HK-2 (cell line): ENCODE data around the gene RNF166.
A peak's percentile ranks its signal among the peaks of the same experiment; 100 is the strongest.

Experiments
- DNase-seq: peaks from one replicate; pipeline ENCODE4 v3.0.0-alpha.2; 2018; ENCODE audit not compliant: unreplicated experiment

Gene RNF166

DNA sequence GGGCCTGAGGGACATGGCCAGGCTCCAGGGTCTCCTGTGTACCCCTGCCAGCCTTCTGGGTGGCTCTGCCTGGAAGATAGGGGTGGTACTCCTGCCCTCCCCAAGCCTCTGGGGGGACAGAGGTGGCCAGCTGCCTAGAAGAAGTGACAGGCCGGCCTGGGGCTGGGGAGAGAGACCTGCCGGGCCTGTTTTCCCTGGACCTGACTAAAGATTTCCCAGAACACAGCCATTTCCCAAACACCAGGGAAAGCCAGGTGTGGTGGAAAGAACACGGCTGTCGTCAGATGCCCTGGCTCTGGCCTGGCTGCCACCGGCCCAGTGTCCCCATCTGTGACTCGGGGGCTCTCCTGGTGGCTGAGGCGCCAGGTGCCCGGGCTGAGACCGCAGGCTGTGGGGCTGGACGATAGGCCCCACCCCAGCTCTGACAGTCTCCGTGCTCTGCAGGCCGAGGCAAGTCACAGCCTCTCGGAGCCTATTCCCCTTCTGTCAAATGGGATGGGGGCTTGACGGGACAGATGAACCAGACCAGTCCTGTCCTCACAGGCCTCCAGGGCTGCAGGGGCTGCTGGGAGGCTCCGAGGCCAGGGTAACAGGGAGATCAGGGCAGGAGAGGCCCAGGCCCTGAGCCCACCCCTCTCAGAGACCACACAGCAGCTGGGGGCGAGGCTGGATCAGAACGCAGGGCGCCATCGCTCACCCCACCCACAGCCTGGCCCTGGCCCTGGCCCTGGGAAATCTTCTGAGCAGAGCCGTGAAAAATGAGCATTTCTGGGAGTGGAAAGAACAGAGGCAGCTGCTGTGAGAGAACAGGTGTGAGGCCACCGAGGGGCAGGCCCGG, 33.1 kb upstream of the RNF166 start:
- no peak for DNase-seq

GRCh38 chr16:88738151-88739084, 32.2 kb upstream of the RNF166 start:
- no peak for DNase-seq

GRCh38 chr16:88737298-88738150, 31.3 kb upstream of the RNF166 start:
- DNase-seq: peak; percentile 69

DNA sequence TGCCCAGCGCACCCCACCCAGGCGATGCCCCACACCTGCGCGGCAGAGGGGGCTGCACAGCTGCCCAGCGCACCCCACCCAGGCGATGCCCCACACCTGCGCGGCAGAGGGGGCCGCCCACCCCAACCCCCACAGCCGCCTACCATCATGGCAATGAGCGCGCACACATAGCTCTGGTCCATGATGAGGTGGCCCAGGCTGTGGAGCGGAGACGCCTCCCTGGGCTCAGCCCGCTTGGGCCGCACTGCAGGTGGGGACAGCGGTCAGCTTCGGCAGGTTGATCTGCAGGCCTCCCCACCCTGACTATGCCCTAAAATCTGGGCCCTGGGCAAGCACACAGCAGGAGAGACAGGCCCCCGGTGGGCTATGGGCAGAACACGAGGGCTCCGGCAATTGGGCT, 30.3 kb upstream of the RNF166 start:
- no peak for DNase-seq

GRCh38 chr16:88736088-88736487, 29.9 kb upstream of the RNF166 start:
- no peak for DNase-seq

- DNase-seq: no peak
These were observed 29.4 kb upstream of the RNF166 start for GRCh38 chr16:88735616-88736015.

DNA sequence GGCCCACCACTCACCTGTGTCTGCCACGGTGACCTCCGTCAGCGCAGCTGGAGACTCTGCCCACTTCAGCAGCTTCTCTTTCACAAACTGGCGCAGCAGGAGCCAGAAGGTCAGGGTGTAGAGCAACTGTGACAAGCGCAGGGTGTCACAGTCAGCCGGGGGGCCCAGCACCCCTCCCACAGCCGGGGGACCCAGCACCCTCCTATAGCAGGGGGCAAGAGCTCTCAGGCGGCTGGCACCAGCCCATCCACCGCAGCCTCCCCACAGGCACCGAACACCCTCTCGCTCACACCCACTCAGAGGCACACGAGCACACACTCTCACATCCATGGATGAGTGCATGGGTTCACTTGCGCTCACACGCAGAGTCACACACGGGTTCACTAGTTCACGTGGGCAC, 28.9 kb upstream of the RNF166 start:
- no peak for DNase-seq

- DNase-seq: no peak
These were observed 28.1 kb upstream of the RNF166 start for GRCh38 chr16:88734361-88734728.

DNA sequence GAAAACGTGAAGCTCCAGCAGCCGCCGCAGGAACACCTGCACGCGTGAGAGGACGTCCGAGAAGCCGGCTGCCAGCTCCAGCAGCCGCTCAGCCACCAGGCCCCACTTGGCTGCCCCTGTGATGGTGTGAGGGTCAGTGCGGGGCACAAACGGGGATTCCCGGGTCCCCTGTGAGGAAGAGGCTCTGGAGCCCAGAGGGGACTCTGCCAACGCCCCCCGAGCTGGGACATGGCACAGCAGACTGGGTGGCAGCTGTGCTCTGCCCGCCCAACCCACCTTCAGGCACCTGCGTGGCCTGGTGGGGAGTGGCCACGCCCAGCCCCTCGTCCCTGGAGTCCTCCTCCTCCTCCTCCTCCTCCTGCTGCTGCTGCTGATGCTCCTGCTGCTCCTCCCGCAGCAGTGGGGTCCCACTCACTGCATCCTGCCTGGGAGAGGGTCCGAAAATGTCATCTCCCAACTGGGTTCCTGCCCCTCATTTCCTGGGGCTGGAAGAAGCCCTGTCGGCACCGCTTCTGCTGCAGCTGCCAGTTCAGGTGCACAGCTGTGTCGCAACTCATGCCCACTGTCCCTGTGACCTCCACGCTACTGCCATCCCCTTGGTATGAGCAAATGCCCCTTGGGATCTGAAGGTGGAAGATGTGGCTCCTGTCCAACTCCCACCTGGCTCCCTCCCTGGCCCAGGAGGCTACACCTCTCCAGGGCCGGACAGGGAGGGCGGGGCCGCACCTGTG, 27.6 kb upstream of the RNF166 start:
- no peak for DNase-seq

DNA sequence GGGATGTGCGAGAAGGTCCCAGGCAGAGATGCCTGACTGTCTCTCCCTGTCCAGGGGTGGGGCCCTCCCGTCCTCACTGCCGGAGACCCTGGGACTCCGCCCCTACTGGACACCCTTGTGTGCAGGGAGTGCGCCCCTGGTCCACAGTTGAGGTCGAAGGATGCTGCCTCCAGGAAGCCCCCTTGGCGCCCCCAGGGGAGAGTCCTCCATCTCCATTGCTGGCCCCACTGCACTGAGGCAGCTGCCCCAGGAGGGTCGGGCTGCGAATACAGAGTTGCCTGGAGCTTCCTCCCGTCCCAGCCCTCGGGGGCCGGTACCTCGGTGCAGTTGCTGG, 26.7 kb upstream of the RNF166 start:
- no peak for DNase-seq

GRCh38 chr16:88732172-88732960, 26.2 kb upstream of the RNF166 start:
- no peak for DNase-seq

DNA sequence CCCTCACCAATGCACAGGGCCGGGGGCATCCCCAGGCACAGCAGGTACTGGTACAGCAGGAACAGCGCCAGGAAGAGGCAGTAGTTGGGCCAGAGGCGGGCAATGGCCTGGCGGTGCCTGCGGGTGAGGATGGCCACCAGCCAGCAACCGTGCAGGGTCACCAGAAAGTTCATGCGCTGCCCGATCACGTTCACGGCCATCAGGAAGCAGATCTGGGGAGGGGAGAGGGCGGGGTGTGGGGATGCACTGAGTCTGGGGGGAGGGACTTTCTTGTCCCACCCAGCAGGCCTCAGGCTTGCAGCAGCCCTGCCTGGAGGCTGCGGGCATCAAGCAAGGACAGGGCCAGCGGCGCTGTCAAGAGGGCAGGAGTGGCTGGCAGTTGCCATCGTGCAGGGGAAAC, 25.5 kb upstream of the RNF166 start:
- no peak for DNase-seq

- no peak for DNase-seq
These were observed 24.7 kb upstream of the RNF166 start for GRCh38 chr16:88730632-88731607.

DNA sequence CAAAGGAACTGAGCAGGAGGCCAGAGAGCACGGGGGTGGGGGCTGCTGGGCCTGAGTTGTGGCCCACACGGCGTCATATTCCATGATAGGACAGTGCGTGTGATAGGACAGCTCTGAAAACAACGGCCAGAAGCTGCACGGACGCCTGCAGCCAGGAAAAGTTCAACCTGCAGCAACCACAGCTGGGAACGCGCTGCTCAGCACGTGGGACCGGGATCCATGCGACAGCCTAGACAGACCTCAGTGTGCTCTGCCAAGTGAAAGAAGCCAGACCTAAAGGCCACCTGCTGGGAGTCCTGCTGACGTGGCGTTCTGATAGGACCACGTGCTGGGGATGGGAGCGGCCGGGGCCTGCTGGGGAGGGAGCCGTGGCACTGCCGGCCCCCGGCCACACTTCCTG, 21.7 kb upstream of the RNF166 start:
- no peak for DNase-seq

DNA sequence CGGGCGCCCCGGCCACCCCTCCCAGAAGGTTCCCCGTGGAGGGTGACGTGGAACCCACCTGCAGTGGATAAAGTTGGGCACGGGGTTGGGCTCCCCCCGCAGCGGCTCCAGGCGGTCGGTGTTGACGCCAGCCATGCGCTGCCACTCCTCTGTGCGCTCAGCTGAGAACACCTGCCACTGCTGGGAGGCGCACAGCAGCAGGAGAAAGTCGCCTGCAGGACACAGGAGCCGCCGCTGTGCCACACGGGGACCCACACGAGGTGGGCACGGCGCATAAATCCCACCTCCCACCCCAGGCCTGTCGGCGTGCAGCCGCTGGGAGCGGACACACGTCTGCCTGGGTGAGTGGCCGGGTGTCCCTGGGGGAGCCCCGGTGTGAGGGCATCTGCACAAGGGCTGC, 20.8 kb upstream of the RNF166 start:
- no peak for DNase-seq

DNA sequence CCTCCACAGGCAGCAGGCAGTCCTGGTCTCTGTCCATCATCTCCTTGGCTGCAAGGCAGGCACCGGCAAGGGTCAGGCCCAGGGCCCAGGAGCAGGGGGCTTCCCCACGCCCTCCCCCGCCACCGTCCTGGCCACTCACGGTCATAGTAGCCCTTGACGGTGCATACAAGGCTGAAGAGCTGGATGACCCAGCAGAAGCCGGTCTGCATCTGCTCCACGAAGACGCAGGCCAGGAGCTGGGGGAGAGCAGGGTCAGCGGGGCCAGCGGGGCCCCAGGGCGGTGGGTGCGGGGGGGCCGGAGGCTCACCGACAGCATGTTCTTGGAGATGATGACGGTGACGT, 20.2 kb upstream of the RNF166 start:
- no peak for DNase-seq

GRCh38 chr16:88725609-88726407, 19.6 kb upstream of the RNF166 start:
- DNase-seq: no peak

DNA sequence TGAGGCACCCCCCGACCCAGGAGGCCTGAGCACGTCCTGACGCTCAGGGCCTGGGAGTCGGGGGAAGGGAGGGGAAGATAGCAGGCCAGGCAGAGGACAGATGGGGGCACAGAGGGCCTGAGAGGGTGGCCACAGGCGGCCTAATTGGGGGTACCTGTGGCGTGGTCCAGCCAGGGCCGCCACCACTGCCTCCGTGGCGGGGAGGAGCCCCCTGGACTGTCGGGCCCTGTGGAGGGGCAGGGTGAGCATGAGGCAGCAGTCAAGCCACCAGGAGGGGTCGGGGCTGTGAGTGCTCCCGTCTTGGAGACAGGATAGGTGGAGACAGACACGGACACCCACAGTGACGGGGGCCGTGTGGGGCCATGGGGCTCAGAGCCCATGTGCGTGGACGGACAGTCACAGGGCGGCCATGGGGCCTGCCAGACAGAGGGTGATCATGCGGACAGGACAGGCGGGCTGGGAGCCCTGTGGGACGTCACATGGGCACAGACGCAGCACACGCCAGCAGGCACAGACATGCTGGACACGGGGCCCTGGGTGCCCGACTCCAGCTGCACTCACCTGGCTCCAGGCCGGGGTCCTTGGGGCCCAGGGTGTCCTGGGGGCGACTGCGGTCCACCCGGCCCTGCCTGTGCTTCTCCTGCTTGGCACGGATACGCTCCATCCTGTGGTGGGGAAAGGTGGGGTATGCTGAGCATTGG, 18.8 kb upstream of the RNF166 start:
- no peak for DNase-seq
